Glomerular visceral epithelial cell (primary cell): ENCODE data around the gene ANO6.
A peak's percentile ranks its signal among the peaks of the same experiment; 100 is the strongest.

ENCODE experiments used
- DNase-seq: peaks from one replicate; pipeline ENCODE4 v3.0.0-alpha.2; 2016; ENCODE audit errors: extremely low spot score

Gene ANO6

GRCh38 chr12:45279931-45280830 is 64.3 kb downstream of the ANO6 start:
- no peak for DNase-seq

- no peak for DNase-seq
These were observed 66.1 kb downstream of the ANO6 start for GRCh38 chr12:45281994-45282393.

- no peak for DNase-seq
These were observed 66.5 kb downstream of the ANO6 start for GRCh38 chr12:45282411-45282810.

- peak; percentile 67 for DNase-seq
These were observed 68.4 kb downstream of the ANO6 start for GRCh38 chr12:45284096-45284901.

- no peak for DNase-seq
These were observed 69.8 kb downstream of the ANO6 start for GRCh38 chr12:45285717-45286116.

- no peak for DNase-seq
These were observed 70.7 kb downstream of the ANO6 start for GRCh38 chr12:45286621-45287020.

- DNase-seq = no peak
These were observed 73.6 kb downstream of the ANO6 start for GRCh38 chr12:45289245-45290215.

GRCh38 chr12:45290216-45290605 is 74.3 kb downstream of the ANO6 start:
- no peak for DNase-seq

- no peak for DNase-seq
These were observed 75.6 kb downstream of the ANO6 start for GRCh38 chr12:45291518-45291917.

- no peak for DNase-seq
These were observed 76.7 kb downstream of the ANO6 start for GRCh38 chr12:45292486-45293195.

GRCh38 chr12:45294906-45295305 is 79.0 kb downstream of the ANO6 start:
- DNase-seq = no peak

- no peak for DNase-seq
These were observed 80.2 kb downstream of the ANO6 start for GRCh38 chr12:45296046-45296586.

GRCh38 chr12:45298047-45298446 is 82.2 kb downstream of the ANO6 start:
- DNase-seq = no peak

GRCh38 chr12:45298721-45299692 is 83.1 kb downstream of the ANO6 start:
- no peak for DNase-seq

GRCh38 chr12:45302621-45303369 is 86.9 kb downstream of the ANO6 start:
- no peak for DNase-seq

- DNase-seq = no peak
These were observed 88.0 kb downstream of the ANO6 start for GRCh38 chr12:45303945-45304344.

- DNase-seq = no peak
These were observed 88.8 kb downstream of the ANO6 start for GRCh38 chr12:45304514-45305178.

GRCh38 chr12:45305907-45306306 is 90.0 kb downstream of the ANO6 start:
- DNase-seq = no peak
